SHP77 (cell line): Measurements from ENCODE around the gene CD7.

Source experiments
- DNase-seq, 2 experiments: peaks; one replicate each; lab custom pipeline; 2025; lab: John Stamatoyannopoulos, UW

The CD7 gene

GRCh38 chr17:82346342-82347300, 29.2 kb upstream of the CD7 start:
- DNase-seq = no peak

- DNase-seq = no peak
These were observed 28.0 kb upstream of the CD7 start for GRCh38 chr17:82345151-82345976.

GRCh38 chr17:82344175-82344907, 26.9 kb upstream of the CD7 start:
- no peak for DNase-seq

- DNase-seq = no peak
These were observed 26.2 kb upstream of the CD7 start for GRCh38 chr17:82343560-82343959.

GRCh38 chr17:82342361-82343079, 25.1 kb upstream of the CD7 start:
- no peak for DNase-seq

GRCh38 chr17:82339634-82340580, 22.5 kb upstream of the CD7 start:
- DNase-seq = no peak

- DNase-seq = peak in 1 of 2 experiments; percentile 37
These were observed 21.6 kb upstream of the CD7 start for GRCh38 chr17:82338858-82339633.

GRCh38 chr17:82334622-82335394, 17.4 kb upstream of the CD7 start:
- DNase-seq = no peak

GRCh38 chr17:82334204-82334621, 16.8 kb upstream of the CD7 start:
- DNase-seq = no peak

- DNase-seq = no peak
These were observed 16.1 kb upstream of the CD7 start, which contains the start of gene SECTM1 for GRCh38 chr17:82333279-82334171. TSS of gene SECTM1 (minus strand) at chr17:82333766. CDS start at chr17:82327240, 6,526 bp downstream.

GRCh38 chr17:82332669-82333278, 15.4 kb upstream of the CD7 start:
- no peak for DNase-seq

- DNase-seq = no peak
These were observed 14.0 kb upstream of the CD7 start for GRCh38 chr17:82331345-82331939.

- DNase-seq = peak; percentile 97
These were observed 13.2 kb upstream of the CD7 start for GRCh38 chr17:82330322-82331239.

- no peak for DNase-seq
These were observed 12.4 kb upstream of the CD7 start for GRCh38 chr17:82329683-82330321.

- DNase-seq = no peak
These were observed 11.6 kb upstream of the CD7 start for GRCh38 chr17:82328994-82329507.
